22Rv1 (cell line): ENCODE measurements around the gene C1orf74.

Experiments used
- CTCF ChIP-seq: fragments of 450-650 bp; IDR thresholded peaks from 2 replicates; pipeline ENCODE4 v1.5.1; 2017; ENCODE audit warnings: mild to moderate bottlenecking
- ZFX ChIP-seq: fragments of 450-650 bp; IDR thresholded peaks from 2 replicates; pipeline ENCODE4 v1.6.1; 2017; ENCODE audit warnings: antibody characterized with exemption, borderline replicate concordance

- TF ChIP-seq CTCF (no peak), ZFX (no peak)
Measured at GRCh38 chr1:209808059-209808581, 23.8 kb upstream of the C1orf74 start.
